ENCODE results near the gene UTP3. TPM values are rescaled to one million over a fixed set of nuclear protein-coding genes. Genes with fewer than 3 reads are reported as not detected.

The UTP3 gene
- total RNA-seq, 1 donor from 2014 or later = 24.5 TPM

- no peaks in the 10 kb centered on the region for H3K36me3 ChIP-seq (ENCODE audit: control insufficient read depth, insufficient read depth, low read length)
- TF ChIP-seq CTCF (IDR thresholded peaks at IDR 0.05; ENCODE audit: insufficient read depth, low read length, poor library complexity, severe bottlenecking) = no peak
- no peak overlapping the region for H3K4me3 ChIP-seq (ENCODE audit: low read depth, low read length)
- no peaks in the 10 kb centered on the region for H3K27me3 ChIP-seq (ENCODE audit: control insufficient read depth, insufficient read depth, low read length)
- no peak for DNase-seq (ENCODE audit: low read depth)
These were observed 23.8 kb downstream of the UTP3 start for GRCh38 chr4:70712150-70712549.

GRCh38 chr4:70712604-70713452, 24.5 kb downstream of the UTP3 start:
- DNase-seq (ENCODE audit: low read depth) = no peak
- Histone ChIP-seq H3K36me3 (ENCODE audit: control insufficient read depth, insufficient read depth, low read length) (no peaks in the 10 kb centered on the region), H3K27me3 (ENCODE audit: control insufficient read depth, insufficient read depth, low read length) (no peaks in the 10 kb centered on the region), H3K4me3 (ENCODE audit: low read depth, low read length) (no peak overlapping the region)
- no peak for TF ChIP-seq CTCF (IDR thresholded peaks at IDR 0.05; ENCODE audit: insufficient read depth, low read length, poor library complexity, severe bottlenecking)

- Histone ChIP-seq H3K27me3 (ENCODE audit: control insufficient read depth, insufficient read depth, low read length) (no peaks in the 10 kb centered on the region), H3K36me3 (ENCODE audit: control insufficient read depth, insufficient read depth, low read length) (no peaks in the 10 kb centered on the region), H3K4me3 (ENCODE audit: low read depth, low read length) (no peak overlapping the region)
- no peak for TF ChIP-seq CTCF (IDR thresholded peaks at IDR 0.05; ENCODE audit: insufficient read depth, low read length, poor library complexity, severe bottlenecking)
- no peak for DNase-seq (ENCODE audit: low read depth)
These were observed 25.2 kb downstream of the UTP3 start for GRCh38 chr4:70713453-70714078.

- Histone ChIP-seq H3K36me3 (ENCODE audit: control insufficient read depth, insufficient read depth, low read length) (no peaks in the 10 kb centered on the region), H3K27me3 (ENCODE audit: control insufficient read depth, insufficient read depth, low read length) (no peaks in the 10 kb centered on the region), H3K4me3 (ENCODE audit: low read depth, low read length) (no peak overlapping the region)
- DNase-seq (ENCODE audit: low read depth) = no peak
- TF ChIP-seq CTCF (IDR thresholded peaks at IDR 0.05; ENCODE audit: insufficient read depth, low read length, poor library complexity, severe bottlenecking) = no peak
These were observed 26.0 kb downstream of the UTP3 start for GRCh38 chr4:70714079-70714887.

GRCh38 chr4:70715097-70715496, 26.8 kb downstream of the UTP3 start:
- DNase-seq (ENCODE audit: low read depth) = no peak
- no peak for TF ChIP-seq CTCF (IDR thresholded peaks at IDR 0.05; ENCODE audit: insufficient read depth, low read length, poor library complexity, severe bottlenecking)

More at GRCh38 chr4:70715097-70715496, 26.8 kb downstream of the UTP3 start:
- Histone ChIP-seq H3K36me3 (ENCODE audit: control insufficient read depth, insufficient read depth, low read length) (no peaks in the 10 kb centered on the region), H3K27me3 (ENCODE audit: control insufficient read depth, insufficient read depth, low read length) (no peaks in the 10 kb centered on the region), H3K4me3 (ENCODE audit: low read depth, low read length) (no peak overlapping the region)
